ENCODE data around the gene NR2F1-AS1. TPM values are rescaled to one million over a fixed set of nuclear protein-coding genes. Genes with fewer than 3 reads are reported as not detected.

The NR2F1-AS1 gene
- total and polyA plus RNA-seq, 9 of the 15 experiments (the other 6 are each of a cell fraction or from before 2014, with no cell fraction given), result not detected

GRCh38 chr5:93598091-93599000 lies 17.3 kb upstream of the NR2F1-AS1 start:
- Histone ChIP-seq H3K4me2 (ENCODE audit: insufficient read depth, low read length) (no peak overlapping the region), H3K79me2 (ENCODE audit: control insufficient read depth, insufficient read depth, low read length) (no peaks in the 10 kb centered on the region), H3K27ac (ENCODE audit: extremely low read depth, low read depth, low read length) (no peak overlapping the region), H3K4me3 (no peak overlapping the region), H4K20me1 (replicated peaks; ENCODE audit: control insufficient read depth, insufficient read depth, low read length) (no peaks in the 10 kb centered on the region), H3K9me3 (replicated peaks; ENCODE audit: control insufficient read depth, insufficient read depth, low read depth, low read length) (no peaks in the 10 kb centered on the region), H3K4me1 (replicated peaks in 1 of 2; ENCODE audit: control insufficient read depth in 2 of 2, insufficient read depth in 2 of 2, low read length in 2 of 2) (peaks cover 0 to 4% of the 10 kb centered on the region in 2 experiments; a peak in 2 of 5 replicates), H3K36me3 (ENCODE audit: control insufficient read depth, insufficient read depth, low read length) (no peaks in the 10 kb centered on the region), H2AFZ (ENCODE audit: low read depth, low read length) (no peak overlapping the region), H3K9ac (ENCODE audit: insufficient read depth in 1 of 2, low read depth in 2 of 2, low read length in 2 of 2) (no peak overlapping the region), H3K9me1 (ENCODE audit: control insufficient read depth, insufficient read depth, low read length) (no peaks in the 10 kb centered on the region), H3K27me3 (ENCODE audit: control insufficient read depth in 2 of 2, insufficient read depth in 2 of 2, low read length in 2 of 2) (peaks cover 2 to 38% of the 10 kb centered on the region in 2 experiments; a peak in 3 of 5 replicates)
- ChIA-PET CTCF (ENCODE audit: low intra/inter-chr PET ratio) (no interaction called here), POLR2A (interaction anchor here (1.1 kb wide), 1 partner anchor 14 kb away, joined by 3 read pairs; no protein-coding TSS in a partner anchor)
- BruUV-seq (replicated peaks), result no TSS peak
- no peak for ATAC-seq
- no peak for FAIRE-seq
- in situ Hi-C loops (cut with MboI) (loop anchor here (25.0 kb wide), 1 partner anchor 1139 kb away; no protein-coding TSS in a partner anchor), intact Hi-C loops (cut with micrococcal nuclease) (no loop called here)
- WGBS (ENCODE audit: insufficient coverage, low coverage, missing lambda C conversion rate), result 2% methylated on average over 18 of the region's 28 CpGs
- no peak for DNase-seq (ENCODE audit: extremely low read depth in 1 of 4, low spot score in 3 of 4)
- TF ChIP-seq DDX20 (tag; IDR thresholded peaks at IDR 0.05; ENCODE audit: low read depth) (no peak), NONO (IDR thresholded peaks at IDR 0.05; ENCODE audit: low read depth in 2 of 2, low read length in 1 of 2) (no peak), BCOR (IDR thresholded peaks at IDR 0.05) (no peak), ZFP91 (CRISPR knock-in tag; IDR thresholded peaks at IDR 0.05) (no peak), SMARCA5 (IDR thresholded peaks at IDR 0.05) (no peak), CREB1 (IDR thresholded peaks at IDR 0.05) (no peak), CREB1 (CRISPR knock-in tag; IDR thresholded peaks at IDR 0.05) (no peak), DMBX1 (CRISPR knock-in tag; IDR thresholded peaks at IDR 0.05; ENCODE audit: borderline replicate concordance) (no peak), MED1 (CRISPR knock-in tag; IDR thresholded peaks at IDR 0.05; ENCODE audit: borderline replicate concordance) (no peak), EHMT2 (IDR thresholded peaks at IDR 0.05) (no peak), RBM39 (optimal IDR thresholded peaks at IDR 0.05; ENCODE audit: low read depth, low read length) (no peak)

Data from K562 (cell line).